ENCODE results near the gene TOMM7. TPM values are rescaled to one million over a fixed set of nuclear protein-coding genes. Genes with fewer than 3 reads are reported as not detected.

Gene TOMM7
- total RNA-seq, 2 donors from 2014 or later: 335 to 356 TPM

DNA sequence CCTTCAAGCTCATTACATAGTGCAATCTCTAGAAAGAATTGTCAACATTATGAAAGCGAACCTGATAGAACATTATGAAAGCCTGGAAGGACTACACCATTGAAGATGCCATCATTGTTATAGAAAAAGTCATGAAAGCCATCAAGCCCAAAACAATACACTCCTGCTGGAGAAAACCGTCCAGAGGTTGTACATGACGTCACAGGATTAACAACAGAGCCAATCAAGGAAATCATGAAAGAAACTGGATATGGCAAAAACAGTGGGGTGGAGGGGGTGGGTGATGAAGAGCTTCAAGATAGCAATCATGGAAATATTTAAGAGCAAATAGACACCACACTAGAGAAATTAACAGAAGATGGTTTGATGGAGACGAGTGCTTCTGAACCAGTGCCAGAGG, 45.7 kb downstream of the TOMM7 start:
- Histone ChIP-seq H3K27me3 (ENCODE audit: control insufficient read depth, insufficient read depth, low read length, poor library complexity, severe bottlenecking) (no peaks in the 10 kb centered on the region), H3K4me3 (ENCODE audit: low read length) (no peak overlapping the region), H3K4me1 (ENCODE audit: control insufficient read depth, insufficient read depth, low read length) (no peaks in the 10 kb centered on the region), H3K9ac (ENCODE audit: extremely low read depth, low read length, poor library complexity, severe bottlenecking) (no peak overlapping the region), H3K27ac (ENCODE audit: low read depth, low read length) (no peak overlapping the region), H3K36me3 (ENCODE audit: control insufficient read depth, insufficient read depth, low read length) (no peaks in the 10 kb centered on the region), H3K9me3 (ENCODE audit: control insufficient read depth, low read length) (no peaks in the 10 kb centered on the region)
- TF ChIP-seq, protein P1, sequence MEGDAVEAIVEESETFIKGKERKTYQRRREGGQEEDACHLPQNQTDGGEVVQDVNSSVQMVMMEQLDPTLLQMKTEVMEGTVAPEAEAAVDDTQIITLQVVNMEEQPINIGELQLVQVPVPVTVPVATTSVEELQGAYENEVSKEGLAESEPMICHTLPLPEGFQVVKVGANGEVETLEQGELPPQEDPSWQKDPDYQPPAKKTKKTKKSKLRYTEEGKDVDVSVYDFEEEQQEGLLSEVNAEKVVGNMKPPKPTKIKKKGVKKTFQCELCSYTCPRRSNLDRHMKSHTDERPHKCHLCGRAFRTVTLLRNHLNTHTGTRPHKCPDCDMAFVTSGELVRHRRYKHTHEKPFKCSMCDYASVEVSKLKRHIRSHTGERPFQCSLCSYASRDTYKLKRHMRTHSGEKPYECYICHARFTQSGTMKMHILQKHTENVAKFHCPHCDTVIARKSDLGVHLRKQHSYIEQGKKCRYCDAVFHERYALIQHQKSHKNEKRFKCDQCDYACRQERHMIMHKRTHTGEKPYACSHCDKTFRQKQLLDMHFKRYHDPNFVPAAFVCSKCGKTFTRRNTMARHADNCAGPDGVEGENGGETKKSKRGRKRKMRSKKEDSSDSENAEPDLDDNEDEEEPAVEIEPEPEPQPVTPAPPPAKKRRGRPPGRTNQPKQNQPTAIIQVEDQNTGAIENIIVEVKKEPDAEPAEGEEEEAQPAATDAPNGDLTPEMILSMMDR (conservative IDR thresholded peaks at IDR 0.05): no peak
- Mint-ChIP-seq H3K4me3 (no peak overlapping the region), H3K9me3 (no peaks in the 10 kb centered on the region), H3K27ac (no peak overlapping the region), H3K4me1 (peaks cover 9% of the 10 kb centered on the region), H3K36me3 (ENCODE audit: low read depth) (no peaks in the 10 kb centered on the region), H3K27me3 (ENCODE audit: insufficient read depth) (no peaks in the 10 kb centered on the region)
- DNase-seq: no peak
- 92 to 100% methylated on average over 2 to 4 of the region's 4 CpGs for WGBS, 2 experiments (ENCODE audit: insufficient coverage in 1 of 2, insufficient read length in 1 of 2)

DNA sequence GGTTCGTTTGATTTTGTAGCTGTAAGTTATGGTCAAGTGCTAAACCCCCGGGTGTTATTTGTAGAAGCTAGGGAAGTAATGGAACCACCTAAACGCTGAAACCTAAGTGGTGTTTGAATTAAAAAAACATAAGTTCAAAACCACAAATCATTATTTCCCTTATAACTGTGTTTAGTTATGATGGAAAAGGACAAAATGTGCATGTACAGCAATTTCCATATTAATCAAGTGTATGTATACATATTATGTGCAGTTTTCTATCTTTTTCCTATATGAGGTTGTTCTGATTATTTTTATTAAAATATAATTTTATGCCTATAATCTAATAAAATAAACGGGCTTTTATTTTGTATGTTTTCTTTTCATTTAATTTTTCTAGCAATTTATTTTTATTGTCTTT, 49.8 kb downstream of the TOMM7 start:
- Histone ChIP-seq H3K9ac (ENCODE audit: extremely low read depth, low read length, poor library complexity, severe bottlenecking) (no peak overlapping the region), H3K4me3 (ENCODE audit: low read length) (no peak overlapping the region), H3K9me3 (ENCODE audit: control insufficient read depth, low read length) (no peaks in the 10 kb centered on the region), H3K4me1 (ENCODE audit: control insufficient read depth, insufficient read depth, low read length) (no peaks in the 10 kb centered on the region), H3K36me3 (ENCODE audit: control insufficient read depth, insufficient read depth, low read length) (no peaks in the 10 kb centered on the region), H3K27ac (ENCODE audit: low read depth, low read length) (no peak overlapping the region), H3K27me3 (ENCODE audit: control insufficient read depth, insufficient read depth, low read length, poor library complexity, severe bottlenecking) (no peaks in the 10 kb centered on the region)
- WGBS, 2 experiments (ENCODE audit: insufficient coverage in 1 of 2, insufficient read length in 1 of 2): 80 to 93% methylated on average over 1 to 2 of the region's 4 CpGs
- peaks cover 5% of the 10 kb centered on the region for H3K4me1 Mint-ChIP-seq
- H3K9me3 Mint-ChIP-seq: peaks cover 10% of the 10 kb centered on the region
- no peaks in the 10 kb centered on the region for H3K36me3 Mint-ChIP-seq (ENCODE audit: low read depth)
- no peak for DNase-seq
- no peak overlapping the region for H3K27ac Mint-ChIP-seq
- no peaks in the 10 kb centered on the region for H3K27me3 Mint-ChIP-seq (ENCODE audit: insufficient read depth)
- TF ChIP-seq, protein P1 (conservative IDR thresholded peaks at IDR 0.05): no peak
- H3K4me3 Mint-ChIP-seq: no peak overlapping the region

DNA sequence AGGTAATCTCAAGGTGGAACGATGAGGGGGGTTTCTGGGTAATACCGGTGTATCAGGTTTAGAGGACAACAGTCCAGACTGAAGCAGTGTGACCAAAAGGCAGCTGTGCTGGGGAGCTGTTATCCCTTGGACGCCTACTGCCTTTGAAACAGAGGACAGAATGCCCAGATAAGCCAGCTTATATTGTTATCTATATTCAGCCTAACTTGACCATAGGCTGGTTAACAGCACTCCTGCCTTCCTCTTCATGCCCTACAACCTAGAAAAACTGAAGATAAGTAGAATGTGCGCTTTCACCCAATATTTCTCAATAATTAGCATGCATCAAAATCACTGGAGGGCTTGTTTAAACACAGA, 50.8 kb downstream of the TOMM7 start:
- Histone ChIP-seq H3K4me3 (ENCODE audit: low read length) (no peak overlapping the region), H3K27ac (ENCODE audit: low read depth, low read length) (no peak overlapping the region), H3K27me3 (ENCODE audit: control insufficient read depth, insufficient read depth, low read length, poor library complexity, severe bottlenecking) (no peaks in the 10 kb centered on the region), H3K4me1 (ENCODE audit: control insufficient read depth, insufficient read depth, low read length) (no peaks in the 10 kb centered on the region), H3K36me3 (ENCODE audit: control insufficient read depth, insufficient read depth, low read length) (no peaks in the 10 kb centered on the region), H3K9me3 (ENCODE audit: control insufficient read depth, low read length) (no peaks in the 10 kb centered on the region), H3K9ac (ENCODE audit: extremely low read depth, low read length, poor library complexity, severe bottlenecking) (no peak overlapping the region)
- Mint-ChIP-seq H3K27ac (no peak overlapping the region), H3K36me3 (ENCODE audit: low read depth) (no peaks in the 10 kb centered on the region), H3K4me3 (no peak overlapping the region), H3K9me3 (peaks cover 15% of the 10 kb centered on the region), H3K27me3 (ENCODE audit: insufficient read depth) (no peaks in the 10 kb centered on the region), H3K4me1 (peaks cover 5% of the 10 kb centered on the region)
- no peak for DNase-seq
- WGBS, 2 experiments (ENCODE audit: insufficient coverage in 1 of 2, insufficient read length in 1 of 2): 87 to 96% methylated on average over 3 to 4 of the region's 4 CpGs
- TF ChIP-seq, protein P1 (conservative IDR thresholded peaks at IDR 0.05): no peak
